ENCODE results near the gene SLC44A4. TPM values are rescaled to one million over a fixed set of nuclear protein-coding genes. Genes with fewer than 3 reads are reported as not detected.

Gene SLC44A4
- total and polyA plus RNA-seq, 2 of the 8 experiments (the other 6 are each of a cell fraction or from before 2014, with no cell fraction given): 4.8 to 7.0 TPM

DNA sequence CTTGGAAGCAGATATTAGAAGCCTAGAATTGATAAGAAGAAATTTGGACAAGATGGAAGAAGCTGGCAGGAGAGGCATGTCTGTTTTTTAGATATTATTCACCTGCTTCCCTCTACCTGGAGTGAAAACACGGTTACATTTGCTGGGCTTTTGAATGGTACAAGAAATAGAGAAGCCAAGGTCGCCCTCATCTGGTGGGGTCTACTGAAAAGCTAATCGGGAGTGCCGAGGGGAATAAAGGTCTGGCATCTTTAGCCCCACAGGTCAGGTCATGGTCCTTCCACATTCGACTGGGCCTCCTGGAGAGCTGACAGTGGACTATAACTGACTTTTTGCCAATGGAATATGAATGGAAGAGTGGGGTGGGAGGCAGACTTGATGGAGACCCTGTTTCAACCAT, 44.1 kb upstream of the SLC44A4 start:
- no peak overlapping the region for H2BK5ac ChIP-seq (ENCODE audit: low read depth, low read length)
- H2BK15ac ChIP-seq (ENCODE audit: low read length): no peak overlapping the region
- H3K4me1 ChIP-seq (replicated peaks in 1 of 4; ENCODE audit: control insufficient read depth in 3 of 4, insufficient read depth in 4 of 4, low read length in 3 of 4): no peaks in the 10 kb centered on the region
- CTCF ChIA-PET (ENCODE audit: partially characterized antibody): interaction anchor here (0.6 to 6.4 kb wide), 32 partner anchors 11 to 1777 kb away, joined by 3 to 43 read pairs (median 4); partner anchors contain the start of genes BAG6, CFB and EHMT2
- H3K56ac ChIP-seq (replicated peaks; ENCODE audit: insufficient read length, low read depth, low read length): no peak overlapping the region
- no peaks in the 10 kb centered on the region for H3K27me3 ChIP-seq (replicated peaks in 1 of 4; ENCODE audit: control insufficient read depth in 3 of 4, extremely low read depth in 1 of 4, insufficient read depth in 3 of 4, low read length in 3 of 4)
- H2BK20ac ChIP-seq (ENCODE audit: low read length): no peak overlapping the region
- H2AFZ ChIP-seq (ENCODE audit: low read length): no peak overlapping the region
- no peaks in the 10 kb centered on the region for H3K79me2 ChIP-seq (ENCODE audit: control insufficient read depth in 1 of 2, insufficient read depth in 2 of 2, low read length in 2 of 2)
- no peak overlapping the region for H3K27ac ChIP-seq (ENCODE audit: low read depth, low read length)
- 46% methylated on average over 5 of the region's 5 CpGs; no CpG with 5 or more reads in 1 of the 2 experiments for WGBS, 2 experiments (ENCODE audit: extremely low coverage in 1 of 2, insufficient coverage in 1 of 2, insufficient read length in 1 of 2, insufficient replicate concordance in 2 of 2, low coverage in 1 of 2, low lambda C conversion rate in 2 of 2, missing lambda C conversion rate in 1 of 2)
- H3K14ac ChIP-seq (ENCODE audit: insufficient read length): no peak overlapping the region
- POLR2A ChIA-PET (ENCODE audit: partially characterized antibody): interaction anchor here (0.6 to 1.6 kb wide), 6 partner anchors 15 to 193 kb away, joined by 3 to 6 read pairs (median 4); partner anchors contain the start of gene EHMT2
- no peak overlapping the region for H4K91ac ChIP-seq (replicated peaks; ENCODE audit: insufficient read length, low read length)
- DNase-seq (ENCODE audit: low read depth in 1 of 2, low spot score in 2 of 2) (no peak), FAIRE-seq (no peak)
- no peak overlapping the region for H3K4me3 ChIP-seq (ENCODE audit: extremely low read depth in 1 of 4, insufficient read depth in 2 of 4, low read depth in 3 of 4, low read length in 4 of 4)
- H3K79me1 ChIP-seq (ENCODE audit: low read depth, low read length): no peaks in the 10 kb centered on the region
- no peak overlapping the region for H3K23ac ChIP-seq (ENCODE audit: insufficient read length)
- no peak overlapping the region for H2AK5ac ChIP-seq (ENCODE audit: low read depth, low read length)
- H3K9ac ChIP-seq (replicated peaks in 1 of 4; ENCODE audit: extremely low read depth in 1 of 4, low read depth in 3 of 4, low read length in 3 of 4): no peak overlapping the region
- H2BK120ac ChIP-seq (replicated peaks; ENCODE audit: low read depth, low read length): no peak overlapping the region
- H3K9me3 ChIP-seq (ENCODE audit: insufficient read depth in 2 of 2, low read depth in 1 of 2, low read length in 1 of 2): no peaks in the 10 kb centered on the region
- H4K8ac ChIP-seq (ENCODE audit: extremely low read depth, insufficient read depth, low read length): no peak overlapping the region
- no peak overlapping the region for H3K4ac ChIP-seq (replicated peaks; ENCODE audit: insufficient read length, low read depth, low read length)
- H3K18ac ChIP-seq (ENCODE audit: extremely low read depth, low read length): no peak overlapping the region
- no peaks in the 10 kb centered on the region for H3K23me2 ChIP-seq (ENCODE audit: low read depth, low read length)
- no peak overlapping the region for H4K5ac ChIP-seq (ENCODE audit: insufficient read length, low read depth, low read length)
- H4K20me1 ChIP-seq (replicated peaks in 1 of 2; ENCODE audit: control insufficient read depth in 1 of 2, insufficient read depth in 2 of 2, low read length in 2 of 2): no peaks in the 10 kb centered on the region
- TF ChIP-seq, protein P1, sequence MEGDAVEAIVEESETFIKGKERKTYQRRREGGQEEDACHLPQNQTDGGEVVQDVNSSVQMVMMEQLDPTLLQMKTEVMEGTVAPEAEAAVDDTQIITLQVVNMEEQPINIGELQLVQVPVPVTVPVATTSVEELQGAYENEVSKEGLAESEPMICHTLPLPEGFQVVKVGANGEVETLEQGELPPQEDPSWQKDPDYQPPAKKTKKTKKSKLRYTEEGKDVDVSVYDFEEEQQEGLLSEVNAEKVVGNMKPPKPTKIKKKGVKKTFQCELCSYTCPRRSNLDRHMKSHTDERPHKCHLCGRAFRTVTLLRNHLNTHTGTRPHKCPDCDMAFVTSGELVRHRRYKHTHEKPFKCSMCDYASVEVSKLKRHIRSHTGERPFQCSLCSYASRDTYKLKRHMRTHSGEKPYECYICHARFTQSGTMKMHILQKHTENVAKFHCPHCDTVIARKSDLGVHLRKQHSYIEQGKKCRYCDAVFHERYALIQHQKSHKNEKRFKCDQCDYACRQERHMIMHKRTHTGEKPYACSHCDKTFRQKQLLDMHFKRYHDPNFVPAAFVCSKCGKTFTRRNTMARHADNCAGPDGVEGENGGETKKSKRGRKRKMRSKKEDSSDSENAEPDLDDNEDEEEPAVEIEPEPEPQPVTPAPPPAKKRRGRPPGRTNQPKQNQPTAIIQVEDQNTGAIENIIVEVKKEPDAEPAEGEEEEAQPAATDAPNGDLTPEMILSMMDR (IDR thresholded peaks at IDR 0.05; ENCODE audit: control extremely low read depth in 1 of 3, insufficient read depth in 1 of 3, low read depth in 1 of 3, low read length in 3 of 3): peak; percentile 32 to 57 (median 55)
- TF ChIP-seq RAD21 (IDR thresholded peaks at IDR 0.05 in 1 of 2, conservative IDR thresholded peaks at IDR 0.05 in 1 of 2; ENCODE audit: low read depth in 2 of 2, low read length in 2 of 2) (peak; percentile 68 to 76), CBX8 (IDR thresholded peaks at IDR 0.05; ENCODE audit: borderline replicate concordance, low read depth, low read length) (no peak)
- H3K36me3 ChIP-seq (ENCODE audit: control insufficient read depth in 2 of 4, insufficient read depth in 4 of 4, low read length in 3 of 4): no peaks in the 10 kb centered on the region
- no peak overlapping the region for H3K4me2 ChIP-seq (ENCODE audit: insufficient read depth in 1 of 2, low read depth in 2 of 2, low read length in 2 of 2)
- H2BK12ac ChIP-seq (ENCODE audit: low read depth, low read length): no peak overlapping the region

Measured in H1 (cell line).